HepG2 (cell line): Measurements from ENCODE around the gene IPO13. TPM values are rescaled to one million over a fixed set of nuclear protein-coding genes. Genes with fewer than 3 reads are reported as not detected.
A peak's percentile ranks its signal among the peaks of the same experiment; 100 is the strongest.

ENCODE experiments used
- AFF4 ChIP-seq: sonication (generic); formaldehyde crosslinking; IDR thresholded peaks from 2 replicates; pipeline ENCODE4 v1.4.0; 2020; ENCODE audit warnings: missing genetic modification reagents
- ARHGAP35 ChIP-seq: sonication (generic); formaldehyde crosslinking; IDR thresholded peaks from 2 replicates; pipeline ENCODE4 v1.9.0; 2022; ENCODE audit warnings: mild to moderate bottlenecking, inconsistent platforms, moderate library complexity, missing genetic modification reagents, borderline replicate concordance
- FOSL2 ChIP-seq: sonication (generic); formaldehyde crosslinking; IDR thresholded peaks from 2 replicates; pipeline ENCODE4 v1.4.0; 2020; ENCODE audit warnings: missing genetic modification reagents
- KAT8 ChIP-seq: IDR thresholded peaks from 2 replicates; pipeline ENCODE4 v1.6.1; 2016; ENCODE audit warnings: missing genetic modification reagents, missing compliant biosample characterization
- MAF1 ChIP-seq: sonication (generic); formaldehyde crosslinking; IDR thresholded peaks from 2 replicates; pipeline ENCODE4 v1.5.0; 2020; ENCODE audit warnings: missing genetic modification reagents, borderline replicate concordance
- MAX ChIP-seq: IDR thresholded peaks from 2 replicates; pipeline ENCODE4 v1.6.1; 2012; ENCODE audit warnings: inconsistent platforms
- MLLT10 ChIP-seq: sonication (generic); formaldehyde crosslinking; IDR thresholded peaks from 2 replicates; pipeline ENCODE4 v1.4.0; 2020; ENCODE audit warnings: missing genetic modification reagents
- RAD21 ChIP-seq: fragments of 450-650 bp; formaldehyde crosslinking; IDR thresholded peaks from 2 replicates; pipeline ENCODE4 v1.5.0; 2020; ENCODE audit warnings: mild to moderate bottlenecking
- REXO4 ChIP-seq: sonication (generic); formaldehyde crosslinking; IDR thresholded peaks from 2 replicates; pipeline ENCODE4 v1.8.0; 2022; ENCODE audit warnings: missing genetic modification reagents, mild to moderate bottlenecking, borderline replicate concordance
- TARDBP ChIP-seq: sonication (generic); formaldehyde crosslinking; IDR thresholded peaks from 2 replicates; pipeline ENCODE4 v1.8.0; 2022; ENCODE audit warnings: mild to moderate bottlenecking, missing genetic modification reagents
- ZBTB4 ChIP-seq: sonication (generic); formaldehyde crosslinking; IDR thresholded peaks from 2 replicates; pipeline ENCODE4 v1.4.0; 2020; ENCODE audit warnings: missing genetic modification reagents, mild to moderate bottlenecking, borderline replicate concordance
- ZBTB43 ChIP-seq: sonication (generic); formaldehyde crosslinking; conservative IDR thresholded peaks from 2 replicates; pipeline ENCODE4 v1.4.0; 2020; ENCODE audit warnings: missing genetic modification reagents
- ZFY ChIP-seq: sonication (generic); formaldehyde crosslinking; IDR thresholded peaks from 2 replicates; pipeline ENCODE4 v1.4.0; 2020; ENCODE audit warnings: missing genetic modification reagents
- ZNF335 ChIP-seq: sonication (generic); formaldehyde crosslinking; IDR thresholded peaks from 2 replicates; pipeline ENCODE4 v1.4.0; 2020; ENCODE audit warnings: missing genetic modification reagents
- ZNF337 ChIP-seq: sonication (generic); formaldehyde crosslinking; IDR thresholded peaks from 2 replicates; pipeline ENCODE4 v1.5.1; 2020; ENCODE audit warnings: missing genetic modification reagents, low read depth, mild to moderate bottlenecking, borderline replicate concordance
- ZNF7 ChIP-seq: IDR thresholded peaks from 2 replicates; pipeline ENCODE4 v1.6.1; 2016; ENCODE audit warnings: missing biosample characterization, missing genetic modification reagents
- ZXDC ChIP-seq: sonication (generic); formaldehyde crosslinking; IDR thresholded peaks from 2 replicates; pipeline ENCODE4 v1.5.0; 2020; ENCODE audit warnings: mild to moderate bottlenecking, missing genetic modification reagents
- polyA plus RNA-seq, 8 experiments: library from polyadenylated mRNA; depleted of rRNA in 3 of 8; stranded (reverse) in 7 of 8; unstranded in 1 of 8; fragments of >200 nt; fragmentation: Illumina TruSeq in 4 of 8; extraction: Trizol in 4 of 8; gene quantifications; 2 replicates each; pipeline versions ENCODE4 v1.2.1 to v1.2.3, GENCODE V29; 2011 to 2016; ENCODE audit warnings: low read depth in 4 of 8, missing spikeins in 1 of 8, mixed read lengths in 1 of 8; ENCODE audit not compliant: insufficient read depth in 1 of 8
- total RNA-seq, 5 experiments: library from RNA; depleted of rRNA; stranded (reverse); fragments of >200 nt; fragmentation: Illumina TruSeq; extraction: Trizol; gene quantifications; 2 replicates each; pipeline ENCODE4 v1.2.3, GENCODE V29; 2016; ENCODE audit warnings: low read depth in 1 of 5

The IPO13 gene
- total and polyA plus RNA-seq, 2 of the 13 experiments (the other 11 are each of a cell fraction or from before 2014, with no cell fraction given), result 12.9 to 15.6 TPM

- TF ChIP-seq ZBTB4 (no peak), MAX (0 out of 2 replicates have a peak, but pooled peaks have one; percentile 15), MAF1 (CRISPR knock-in tag) (0 out of 2 replicates have a peak, but pooled peaks have one; percentile 9), ZNF335 (CRISPR knock-in tag) (peak; percentile 37; the same call in 1 of the 2 replicates), TARDBP (CRISPR knock-in tag) (no peak), ZNF7 (CRISPR knock-in tag) (no peak), AFF4 (CRISPR knock-in tag) (no peak), ARHGAP35 (CRISPR knock-in tag) (no peak), ZNF337 (no peak), ZFY (CRISPR knock-in tag) (peak; percentile 38; the same call in 1 of the 2 replicates), RAD21 (CRISPR knock-in tag) (peak; percentile 75), ZBTB43 (CRISPR knock-in tag) (no peak), FOSL2 (CRISPR knock-in tag) (peak; percentile 15; the same call in 1 of the 2 replicates), MLLT10 (CRISPR knock-in tag) (no peak), ZXDC (CRISPR knock-in tag) (no peak), REXO4 (CRISPR knock-in tag) (no peak), KAT8 (CRISPR knock-in tag) (0 out of 2 replicates have a peak, but pooled peaks have one; percentile 2)
Measured at GRCh38 chr1:43934101-43934985, 12.4 kb upstream of the IPO13 start (continued).
